ENCODE measurements around the gene WASHC2C. TPM values are rescaled to one million over a fixed set of nuclear protein-coding genes. Genes with fewer than 3 reads are reported as not detected.
"Not testable (repeated sequence)": the region's sequence is repeated elsewhere in the genome, so short reads cannot be mapped to it uniquely, and the experiment has no call there.

The WASHC2C gene
- total and polyA plus RNA-seq, 4 donors: 7.8 to 27.3 (median 12.0) TPM

GRCh38 chr10:45727421-45727965 is 427 bp downstream of the WASHC2C start:
- peak overlapping the region in 1 of 2 donors; percentile 54 for H3K9ac ChIP-seq (ENCODE audit: low read depth in 1 of 2, low read length in 2 of 2)
- not testable (repeated sequence) for DNase-seq (ENCODE audit: low spot score); H3K36me3 ChIP-seq (ENCODE audit: control insufficient read depth in 4 of 4, insufficient read depth in 3 of 4, low read depth in 1 of 4, low read length in 3 of 4); H3K9me3 ChIP-seq (ENCODE audit: control insufficient read depth in 4 of 4, low read length in 3 of 4); H3K27me3 ChIP-seq (ENCODE audit: control insufficient read depth in 4 of 4, insufficient read depth in 4 of 4, low read length in 3 of 4)
- WGBS: 2% methylated on average over 30 of the region's 45 CpGs
- peaks cover 0 to 11% (median 8%) of the 10 kb centered on the region in 4 donors for H3K4me1 ChIP-seq (ENCODE audit: control insufficient read depth in 4 of 4, insufficient read depth in 4 of 4, low read length in 3 of 4)
- H3K4me3 ChIP-seq (ENCODE audit: low read depth in 1 of 3, low read length in 3 of 3): peak overlapping the region; percentile 79 to 91 (median 89)
- peak overlapping the region; percentile 66 to 73 for H3K27ac ChIP-seq (ENCODE audit: low read depth in 1 of 2, low read length in 2 of 2)

GRCh38 chr10:45734449-45734848 is 7.4 kb downstream of the WASHC2C start:
- not testable (repeated sequence) for H3K27ac ChIP-seq (ENCODE audit: low read depth in 1 of 2, low read length in 2 of 2); H3K36me3 ChIP-seq (ENCODE audit: control insufficient read depth in 4 of 4, insufficient read depth in 3 of 4, low read depth in 1 of 4, low read length in 3 of 4); H3K9ac ChIP-seq (ENCODE audit: low read depth in 1 of 2, low read length in 2 of 2); H3K9me3 ChIP-seq (ENCODE audit: control insufficient read depth in 4 of 4, low read length in 3 of 4); DNase-seq (ENCODE audit: low spot score); H3K4me1 ChIP-seq (ENCODE audit: control insufficient read depth in 4 of 4, insufficient read depth in 4 of 4, low read length in 3 of 4); H3K27me3 ChIP-seq (ENCODE audit: control insufficient read depth in 4 of 4, insufficient read depth in 4 of 4, low read length in 3 of 4); H3K4me3 ChIP-seq (ENCODE audit: low read depth in 1 of 3, low read length in 3 of 3)
- 95% methylated on average over 1 of the region's 2 CpGs for WGBS

GRCh38 chr10:45734867-45735266 is 7.8 kb downstream of the WASHC2C start:
- TF ChIP-seq CTCF (IDR thresholded peaks at IDR 0.05; ENCODE audit: low read depth, low read length, missing input control) (peak; percentile 17), RAD21 (IDR thresholded peaks at IDR 0.05) (peak; percentile 51 to 60)
- H3K27me3 ChIP-seq (ENCODE audit: control insufficient read depth in 4 of 4, insufficient read depth in 4 of 4, low read length in 3 of 4); H3K27ac ChIP-seq (ENCODE audit: low read depth in 1 of 2, low read length in 2 of 2); H3K4me3 ChIP-seq (ENCODE audit: low read depth in 1 of 3, low read length in 3 of 3); DNase-seq (ENCODE audit: low spot score); H3K9me3 ChIP-seq (ENCODE audit: control insufficient read depth in 4 of 4, low read length in 3 of 4); H3K36me3 ChIP-seq (ENCODE audit: control insufficient read depth in 4 of 4, insufficient read depth in 3 of 4, low read depth in 1 of 4, low read length in 3 of 4); H3K4me1 ChIP-seq (ENCODE audit: control insufficient read depth in 4 of 4, insufficient read depth in 4 of 4, low read length in 3 of 4); H3K9ac ChIP-seq (ENCODE audit: low read depth in 1 of 2, low read length in 2 of 2): not testable (repeated sequence)
- WGBS: 88% methylated on average over 1 of the region's 1 CpG

- 88% methylated on average over 7 of the region's 7 CpGs for WGBS
- not testable (repeated sequence) for H3K27ac ChIP-seq (ENCODE audit: low read depth in 1 of 2, low read length in 2 of 2)
These were observed 14.5 kb downstream of the WASHC2C start for GRCh38 chr10:45741559-45741958.

GRCh38 chr10:45742014-45742413 is 14.9 kb downstream of the WASHC2C start:
- WGBS: 95% methylated on average over 7 of the region's 7 CpGs
- not testable (repeated sequence) for H3K9ac ChIP-seq (ENCODE audit: low read depth in 1 of 2, low read length in 2 of 2); H3K27ac ChIP-seq (ENCODE audit: low read depth in 1 of 2, low read length in 2 of 2); H3K4me1 ChIP-seq (ENCODE audit: control insufficient read depth in 4 of 4, insufficient read depth in 4 of 4, low read length in 3 of 4); H3K9me3 ChIP-seq (ENCODE audit: control insufficient read depth in 4 of 4, low read length in 3 of 4); H3K27me3 ChIP-seq (ENCODE audit: control insufficient read depth in 4 of 4, insufficient read depth in 4 of 4, low read length in 3 of 4); H3K4me3 ChIP-seq (ENCODE audit: low read depth in 1 of 3, low read length in 3 of 3); H3K36me3 ChIP-seq (ENCODE audit: control insufficient read depth in 4 of 4, insufficient read depth in 3 of 4, low read depth in 1 of 4, low read length in 3 of 4); DNase-seq (ENCODE audit: low spot score)

More at GRCh38 chr10:45741559-45741958, 14.5 kb downstream of the WASHC2C start:
- not testable (repeated sequence) for H3K9me3 ChIP-seq (ENCODE audit: control insufficient read depth in 4 of 4, low read length in 3 of 4); DNase-seq (ENCODE audit: low spot score); H3K9ac ChIP-seq (ENCODE audit: low read depth in 1 of 2, low read length in 2 of 2); H3K27me3 ChIP-seq (ENCODE audit: control insufficient read depth in 4 of 4, insufficient read depth in 4 of 4, low read length in 3 of 4); H3K36me3 ChIP-seq (ENCODE audit: control insufficient read depth in 4 of 4, insufficient read depth in 3 of 4, low read depth in 1 of 4, low read length in 3 of 4); H3K4me1 ChIP-seq (ENCODE audit: control insufficient read depth in 4 of 4, insufficient read depth in 4 of 4, low read length in 3 of 4); H3K4me3 ChIP-seq (ENCODE audit: low read depth in 1 of 3, low read length in 3 of 3)

GRCh38 chr10:45751141-45751540 is 24.1 kb downstream of the WASHC2C start:
- H3K9ac ChIP-seq (ENCODE audit: low read depth in 1 of 2, low read length in 2 of 2); DNase-seq (ENCODE audit: low spot score); H3K27me3 ChIP-seq (ENCODE audit: control insufficient read depth in 4 of 4, insufficient read depth in 4 of 4, low read length in 3 of 4); H3K9me3 ChIP-seq (ENCODE audit: control insufficient read depth in 4 of 4, low read length in 3 of 4); H3K27ac ChIP-seq (ENCODE audit: low read depth in 1 of 2, low read length in 2 of 2); H3K36me3 ChIP-seq (ENCODE audit: control insufficient read depth in 4 of 4, insufficient read depth in 3 of 4, low read depth in 1 of 4, low read length in 3 of 4); H3K4me3 ChIP-seq (ENCODE audit: low read depth in 1 of 3, low read length in 3 of 3); H3K4me1 ChIP-seq (ENCODE audit: control insufficient read depth in 4 of 4, insufficient read depth in 4 of 4, low read length in 3 of 4): not testable (repeated sequence)
- 98% methylated on average over 1 of the region's 4 CpGs for WGBS

- H3K9me3 ChIP-seq (ENCODE audit: control insufficient read depth in 4 of 4, low read length in 3 of 4): not testable (repeated sequence)
These were observed 25.1 kb downstream of the WASHC2C start for GRCh38 chr10:45752210-45752609.

GRCh38 chr10:45753979-45754495 is 27.0 kb downstream of the WASHC2C start:
- not testable (repeated sequence) for H3K4me1 ChIP-seq (ENCODE audit: control insufficient read depth in 4 of 4, insufficient read depth in 4 of 4, low read length in 3 of 4); DNase-seq (ENCODE audit: low spot score); H3K9ac ChIP-seq (ENCODE audit: low read depth in 1 of 2, low read length in 2 of 2); H3K27ac ChIP-seq (ENCODE audit: low read depth in 1 of 2, low read length in 2 of 2); H3K27me3 ChIP-seq (ENCODE audit: control insufficient read depth in 4 of 4, insufficient read depth in 4 of 4, low read length in 3 of 4); H3K9me3 ChIP-seq (ENCODE audit: control insufficient read depth in 4 of 4, low read length in 3 of 4); H3K36me3 ChIP-seq (ENCODE audit: control insufficient read depth in 4 of 4, insufficient read depth in 3 of 4, low read depth in 1 of 4, low read length in 3 of 4); H3K4me3 ChIP-seq (ENCODE audit: low read depth in 1 of 3, low read length in 3 of 3)
- WGBS: 96% methylated on average over 7 of the region's 7 CpGs

More at GRCh38 chr10:45752210-45752609, 25.1 kb downstream of the WASHC2C start:
- not testable (repeated sequence) for H3K27ac ChIP-seq (ENCODE audit: low read depth in 1 of 2, low read length in 2 of 2); H3K4me1 ChIP-seq (ENCODE audit: control insufficient read depth in 4 of 4, insufficient read depth in 4 of 4, low read length in 3 of 4); DNase-seq (ENCODE audit: low spot score); H3K27me3 ChIP-seq (ENCODE audit: control insufficient read depth in 4 of 4, insufficient read depth in 4 of 4, low read length in 3 of 4); H3K9ac ChIP-seq (ENCODE audit: low read depth in 1 of 2, low read length in 2 of 2); H3K36me3 ChIP-seq (ENCODE audit: control insufficient read depth in 4 of 4, insufficient read depth in 3 of 4, low read depth in 1 of 4, low read length in 3 of 4); H3K4me3 ChIP-seq (ENCODE audit: low read depth in 1 of 3, low read length in 3 of 3)
- 95% methylated on average over 4 of the region's 5 CpGs for WGBS
